HL-60 (cell line): ENCODE data around the gene SSC5D.

ENCODE experiments used
- DNase-seq, 2 experiments: peaks; one replicate each; pipeline ENCODE4 v3.0.0-alpha.2; 2010 to 2020; ENCODE audit warnings: low read depth in 1 of 2, low spot score in 1 of 2
- H3K27ac ChIP-seq: fragments of 250-450 bp; sonication (Bioruptor Pico); replicated peaks from 2 replicates; pipeline ENCODE4 v1.5.1; 2020; ENCODE audit warnings: mild to moderate bottlenecking, moderate library complexity
- H3K27me3 ChIP-seq: fragments of 250-450 bp; sonication (Bioruptor Pico); 2 replicates; pipeline ENCODE4 v1.5.1; 2021; ENCODE audit warnings: mild to moderate bottlenecking, moderate library complexity; ENCODE audit not compliant: insufficient read depth, poor library complexity, severe bottlenecking
- H3K4me3 ChIP-seq: replicated peaks from 2 replicates; pipeline ENCODE4 v1.5.1; 2011; ENCODE audit warnings: mild to moderate bottlenecking, control low read depth, low read length; ENCODE audit not compliant: insufficient read depth
- GABPA ChIP-seq: IDR thresholded peaks from 2 replicates; pipeline ENCODE4 v1.6.1; 2012; ENCODE audit warnings: low read depth
- POLR2AphosphoS5 ChIP-seq: IDR thresholded peaks from 2 replicates; pipeline ENCODE4 v1.6.1; 2012; ENCODE audit warnings: low read depth
- SPI1 ChIP-seq: IDR thresholded peaks from 2 replicates; pipeline ENCODE4 v1.6.1; 2012; ENCODE audit warnings: low read depth, mild to moderate bottlenecking, borderline replicate concordance
- long read RNA-seq: library from polyadenylated mRNA; unstranded; transcript quantifications from one replicate; pipeline ENCODE4 v2.0.0, GENCODE V29; 2020
- TF ChIP-seq, protein P1 (sequence below): IDR thresholded peaks from 2 replicates; pipeline ENCODE4 v1.6.1; 2012; ENCODE audit warnings: low read depth; ENCODE audit not compliant: insufficient replicate concordance
- TF ChIP-seq, protein P2 (sequence below): IDR thresholded peaks from one replicate; pipeline ENCODE4 v1.5.1; 2011; ENCODE audit warnings: low read length, control low read depth, inconsistent platforms; ENCODE audit not compliant: insufficient read depth

The SSC5D gene
- long read RNA-seq = 0 reads

DNA sequence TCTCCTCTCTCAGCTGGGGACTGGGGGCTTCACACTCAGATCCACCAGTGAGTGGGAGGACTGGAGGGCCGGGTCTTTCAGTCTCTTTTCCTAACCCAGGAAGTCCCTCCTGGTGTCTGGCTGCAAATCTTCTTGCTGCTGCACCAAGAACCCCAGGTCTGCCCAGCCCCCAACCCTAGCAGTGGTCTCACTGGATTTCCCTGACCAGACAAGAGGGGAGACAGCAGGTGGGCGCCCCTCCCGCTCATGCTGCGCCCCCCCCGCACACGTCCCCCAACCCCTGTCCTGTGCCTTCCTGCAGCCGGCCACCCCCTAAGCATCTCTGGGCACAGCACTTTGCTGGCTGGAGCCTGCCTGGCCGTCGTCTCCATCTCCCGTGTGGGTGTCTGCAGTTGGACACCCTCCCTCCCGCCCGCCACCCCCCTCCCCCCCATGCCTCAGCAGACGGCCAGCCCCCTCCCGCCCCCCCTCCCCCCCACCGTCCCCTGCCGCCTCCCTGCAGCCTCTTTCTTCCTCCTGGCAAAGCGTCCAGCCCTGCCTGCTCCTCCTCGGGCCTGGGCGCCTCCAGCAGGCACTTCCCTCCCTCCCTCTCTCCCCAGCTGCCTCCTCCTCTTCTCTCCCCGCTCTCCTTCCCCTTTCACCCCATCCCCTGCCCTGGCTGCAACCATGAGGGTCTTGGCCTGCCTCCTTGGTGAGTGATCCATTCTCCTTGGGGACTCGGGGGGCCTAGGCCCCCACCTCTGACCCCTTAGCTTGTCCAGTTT is at the start of gene SSC5D:
Gene SSC5D, plus strand, starts transcription at position 513 of the 764 bp plus-strand sequence. Its CDS starts 154 bp downstream, at position 667.
- Histone ChIP-seq H3K27ac (no peak within 1 kb of the TSS), H3K27me3 (peaks cover 15% of the 10 kb centered on the region), H3K4me3 (no peak within 1 kb of the TSS)
- TF ChIP-seq, protein P1, sequence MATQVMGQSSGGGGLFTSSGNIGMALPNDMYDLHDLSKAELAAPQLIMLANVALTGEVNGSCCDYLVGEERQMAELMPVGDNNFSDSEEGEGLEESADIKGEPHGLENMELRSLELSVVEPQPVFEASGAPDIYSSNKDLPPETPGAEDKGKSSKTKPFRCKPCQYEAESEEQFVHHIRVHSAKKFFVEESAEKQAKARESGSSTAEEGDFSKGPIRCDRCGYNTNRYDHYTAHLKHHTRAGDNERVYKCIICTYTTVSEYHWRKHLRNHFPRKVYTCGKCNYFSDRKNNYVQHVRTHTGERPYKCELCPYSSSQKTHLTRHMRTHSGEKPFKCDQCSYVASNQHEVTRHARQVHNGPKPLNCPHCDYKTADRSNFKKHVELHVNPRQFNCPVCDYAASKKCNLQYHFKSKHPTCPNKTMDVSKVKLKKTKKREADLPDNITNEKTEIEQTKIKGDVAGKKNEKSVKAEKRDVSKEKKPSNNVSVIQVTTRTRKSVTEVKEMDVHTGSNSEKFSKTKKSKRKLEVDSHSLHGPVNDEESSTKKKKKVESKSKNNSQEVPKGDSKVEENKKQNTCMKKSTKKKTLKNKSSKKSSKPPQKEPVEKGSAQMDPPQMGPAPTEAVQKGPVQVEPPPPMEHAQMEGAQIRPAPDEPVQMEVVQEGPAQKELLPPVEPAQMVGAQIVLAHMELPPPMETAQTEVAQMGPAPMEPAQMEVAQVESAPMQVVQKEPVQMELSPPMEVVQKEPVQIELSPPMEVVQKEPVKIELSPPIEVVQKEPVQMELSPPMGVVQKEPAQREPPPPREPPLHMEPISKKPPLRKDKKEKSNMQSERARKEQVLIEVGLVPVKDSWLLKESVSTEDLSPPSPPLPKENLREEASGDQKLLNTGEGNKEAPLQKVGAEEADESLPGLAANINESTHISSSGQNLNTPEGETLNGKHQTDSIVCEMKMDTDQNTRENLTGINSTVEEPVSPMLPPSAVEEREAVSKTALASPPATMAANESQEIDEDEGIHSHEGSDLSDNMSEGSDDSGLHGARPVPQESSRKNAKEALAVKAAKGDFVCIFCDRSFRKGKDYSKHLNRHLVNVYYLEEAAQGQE = no peak
- TF ChIP-seq POLR2AphosphoS5 (no peak), GABPA (no peak), SPI1 (no peak)
- TF ChIP-seq, protein P2, sequence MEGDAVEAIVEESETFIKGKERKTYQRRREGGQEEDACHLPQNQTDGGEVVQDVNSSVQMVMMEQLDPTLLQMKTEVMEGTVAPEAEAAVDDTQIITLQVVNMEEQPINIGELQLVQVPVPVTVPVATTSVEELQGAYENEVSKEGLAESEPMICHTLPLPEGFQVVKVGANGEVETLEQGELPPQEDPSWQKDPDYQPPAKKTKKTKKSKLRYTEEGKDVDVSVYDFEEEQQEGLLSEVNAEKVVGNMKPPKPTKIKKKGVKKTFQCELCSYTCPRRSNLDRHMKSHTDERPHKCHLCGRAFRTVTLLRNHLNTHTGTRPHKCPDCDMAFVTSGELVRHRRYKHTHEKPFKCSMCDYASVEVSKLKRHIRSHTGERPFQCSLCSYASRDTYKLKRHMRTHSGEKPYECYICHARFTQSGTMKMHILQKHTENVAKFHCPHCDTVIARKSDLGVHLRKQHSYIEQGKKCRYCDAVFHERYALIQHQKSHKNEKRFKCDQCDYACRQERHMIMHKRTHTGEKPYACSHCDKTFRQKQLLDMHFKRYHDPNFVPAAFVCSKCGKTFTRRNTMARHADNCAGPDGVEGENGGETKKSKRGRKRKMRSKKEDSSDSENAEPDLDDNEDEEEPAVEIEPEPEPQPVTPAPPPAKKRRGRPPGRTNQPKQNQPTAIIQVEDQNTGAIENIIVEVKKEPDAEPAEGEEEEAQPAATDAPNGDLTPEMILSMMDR = no peak
- peak; percentile 29 to 35 for DNase-seq

DNA sequence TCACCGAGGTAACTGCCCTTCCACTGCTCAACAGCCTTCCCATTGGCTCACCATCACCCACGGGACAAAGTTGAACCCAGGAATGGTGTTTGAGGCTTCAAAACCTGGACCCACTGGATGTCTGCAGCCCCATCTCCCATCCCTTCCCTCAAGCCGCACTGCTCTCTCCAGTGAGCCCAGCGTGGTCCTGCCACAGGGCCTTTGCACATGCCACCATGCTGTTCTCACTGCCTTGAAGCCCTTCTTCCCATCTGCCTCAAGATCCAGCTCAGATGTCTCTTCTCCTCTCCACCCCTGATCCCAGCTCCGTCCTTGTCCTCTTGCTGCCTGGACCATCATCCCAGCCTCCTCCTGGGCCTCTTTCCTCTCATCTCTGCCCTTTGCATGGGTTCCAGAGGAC is 49.2 kb upstream of the SSC5D start:
- Histone ChIP-seq H3K4me3 (no peak overlapping the region), H3K27ac (no peak overlapping the region), H3K27me3 (peaks cover 26% of the 10 kb centered on the region)
- DNase-seq = no peak
- TF ChIP-seq SPI1 (no peak), POLR2AphosphoS5 (no peak), GABPA (no peak)
- TF ChIP-seq, protein P2 = no peak
- TF ChIP-seq, protein P1 = no peak

- Histone ChIP-seq H3K27me3 (peaks cover 34% of the 10 kb centered on the region), H3K27ac (no peak overlapping the region), H3K4me3 (no peak overlapping the region)
- TF ChIP-seq, protein P2 = no peak
- TF ChIP-seq, protein P1 = no peak
- TF ChIP-seq POLR2AphosphoS5 (no peak), GABPA (no peak), SPI1 (no peak)
- DNase-seq = no peak
These were observed 47.7 kb upstream of the SSC5D start for GRCh38 chr19:55440411-55441105.
